GM13977 (cell line): ENCODE data around the gene SLC2A5.

Source experiments
- DNase-seq: peaks from one replicate; pipeline ENCODE4 v3.0.0; 2012; ENCODE audit warnings: low spot score
- CTCF ChIP-seq: IDR thresholded peaks from 2 replicates; pipeline ENCODE4 v1.5.1; 2012; ENCODE audit warnings: mild to moderate bottlenecking, control low read depth; ENCODE audit not compliant: insufficient read depth; ENCODE audit errors: extremely low read depth, missing control alignments
- in situ Hi-C: fragments of 300-500 bp; cut with MboI; formaldehyde crosslinking; loops from one replicate; pipeline ENCODE4 v1.12.0; 2022; ENCODE audit warnings: low sequenced_read_pairs, low pct_unique_long_range_greater_than_20kb, mixed read lengths, inconsistent platforms; ENCODE audit not compliant: unreplicated experiment

The SLC2A5 gene

GRCh38 chr1:9010781-9011323, 58.6 kb downstream of the SLC2A5 start:
- TF ChIP-seq CTCF, result no peak
- DNase-seq, result peak; percentile 55
- in situ Hi-C loops, result no loop called here

GRCh38 chr1:9009438-9010370, 59.7 kb downstream of the SLC2A5 start:
- TF ChIP-seq CTCF, result peak; percentile 87
- in situ Hi-C loops, result loop anchor here (5.0 kb wide), 1 partner anchor 93 kb away; no protein-coding TSS in a partner anchor
- DNase-seq, result peak; percentile 66

- DNase-seq, result no peak
- in situ Hi-C loops, result loop anchor here (5.0 kb wide), 1 partner anchor 94 kb away; no protein-coding TSS in a partner anchor
- TF ChIP-seq CTCF, result peak; percentile 8
Observed at GRCh38 chr1:9008236-9008635, 61.2 kb downstream of the SLC2A5 start.

GRCh38 chr1:9006956-9007615, 62.3 kb downstream of the SLC2A5 start:
- TF ChIP-seq CTCF, result no peak
- in situ Hi-C loops, result loop anchor here (5.0 kb wide), 1 partner anchor 95 kb away; no protein-coding TSS in a partner anchor
- no peak for DNase-seq

- no peak for DNase-seq
- no peak for TF ChIP-seq CTCF
- in situ Hi-C loops, result loop anchor here (5.0 kb wide), 1 partner anchor 97 kb away; no protein-coding TSS in a partner anchor
Observed at GRCh38 chr1:9005395-9005708, 64.1 kb downstream of the SLC2A5 start.

GRCh38 chr1:9004700-9005394, 64.6 kb downstream of the SLC2A5 start:
- TF ChIP-seq CTCF, result peak; percentile 90
- in situ Hi-C loops, result loop anchor here (5.0 kb wide), 1 partner anchor 97 kb away; no protein-coding TSS in a partner anchor
- peak; percentile 91 for DNase-seq
